Neural cell (in vitro differentiated cells): ENCODE results near the gene DNAH5.

Experiments used
- CTCF ChIP-seq: fragments of 450-650 bp; IDR thresholded peaks from 2 replicates; pipeline ENCODE4 v1.5.1; 2014; ENCODE audit warnings: antibody characterized with exemption, mild to moderate bottlenecking, moderate library complexity; ENCODE audit not compliant: poor library complexity, severe bottlenecking
- EP300 ChIP-seq: fragments of 450-650 bp; conservative IDR thresholded peaks from 2 replicates; pipeline ENCODE4 v1.6.1; 2014; ENCODE audit warnings: antibody characterized with exemption, mild to moderate bottlenecking, moderate library complexity; ENCODE audit not compliant: poor library complexity, severe bottlenecking
- EZH2 ChIP-seq: fragments of 200-600, 300-800 bp; shearing (Covaris generic), sonication (generic); IDR thresholded peaks from 2 replicates; pipeline ENCODE4 v1.6.1; 2014; ENCODE audit warnings: antibody characterized with exemption, low read length, borderline replicate concordance, mild to moderate bottlenecking; ENCODE audit not compliant: insufficient read depth, poor library complexity, severe bottlenecking
- POLR2AphosphoS5 ChIP-seq: IDR thresholded peaks from 2 replicates; pipeline ENCODE4 v1.6.1; 2012
- RAD21 ChIP-seq: fragments of 450-650 bp; conservative IDR thresholded peaks from 2 replicates; pipeline ENCODE4 v1.6.1; 2014; ENCODE audit warnings: antibody characterized with exemption, mild to moderate bottlenecking, moderate library complexity
- REST ChIP-seq: IDR thresholded peaks from 2 replicates; pipeline ENCODE4 v1.6.1; 2012; ENCODE audit warnings: borderline replicate concordance
- TAF1 ChIP-seq: IDR thresholded peaks from 2 replicates; pipeline ENCODE4 v1.6.1; 2012; ENCODE audit warnings: low read depth

GRCh38 chr5:13946111-13946510 is 1.6 kb upstream of the DNAH5 start:
- TF ChIP-seq TAF1 (no peak), POLR2AphosphoS5 (no peak), CTCF (no peak), EZH2 (no peak), EP300 (no peak), REST (no peak), RAD21 (no peak)
